Measurements from ENCODE around the gene GTPBP1.
A peak's percentile ranks its signal among the peaks of the same experiment; 100 is the strongest.

DNA sequence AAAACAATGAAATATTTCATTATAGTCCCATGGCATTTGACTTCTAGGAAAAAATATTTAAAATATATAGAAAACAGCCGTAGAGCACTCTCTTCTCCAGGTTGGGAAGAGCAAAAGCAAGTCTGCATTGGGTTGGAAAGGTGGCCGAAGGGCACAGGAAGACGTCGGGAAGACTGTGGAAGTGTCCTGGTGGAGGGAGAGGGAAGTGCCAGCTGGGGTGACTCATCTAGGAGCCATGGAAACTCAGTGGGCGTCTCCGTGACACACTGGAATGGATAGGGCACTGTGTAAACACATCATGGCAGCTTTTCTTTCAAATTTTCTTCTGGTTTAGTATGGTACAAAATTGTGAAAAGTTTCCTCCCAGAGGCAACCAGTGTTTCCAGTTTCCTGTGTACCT, 12.7 kb downstream of the GTPBP1 start:
- no peak for TF ChIP-seq POLR2A (IDR thresholded peaks at IDR 0.05; ENCODE audit: low read depth, low read length)
- TF ChIP-seq, protein P1, sequence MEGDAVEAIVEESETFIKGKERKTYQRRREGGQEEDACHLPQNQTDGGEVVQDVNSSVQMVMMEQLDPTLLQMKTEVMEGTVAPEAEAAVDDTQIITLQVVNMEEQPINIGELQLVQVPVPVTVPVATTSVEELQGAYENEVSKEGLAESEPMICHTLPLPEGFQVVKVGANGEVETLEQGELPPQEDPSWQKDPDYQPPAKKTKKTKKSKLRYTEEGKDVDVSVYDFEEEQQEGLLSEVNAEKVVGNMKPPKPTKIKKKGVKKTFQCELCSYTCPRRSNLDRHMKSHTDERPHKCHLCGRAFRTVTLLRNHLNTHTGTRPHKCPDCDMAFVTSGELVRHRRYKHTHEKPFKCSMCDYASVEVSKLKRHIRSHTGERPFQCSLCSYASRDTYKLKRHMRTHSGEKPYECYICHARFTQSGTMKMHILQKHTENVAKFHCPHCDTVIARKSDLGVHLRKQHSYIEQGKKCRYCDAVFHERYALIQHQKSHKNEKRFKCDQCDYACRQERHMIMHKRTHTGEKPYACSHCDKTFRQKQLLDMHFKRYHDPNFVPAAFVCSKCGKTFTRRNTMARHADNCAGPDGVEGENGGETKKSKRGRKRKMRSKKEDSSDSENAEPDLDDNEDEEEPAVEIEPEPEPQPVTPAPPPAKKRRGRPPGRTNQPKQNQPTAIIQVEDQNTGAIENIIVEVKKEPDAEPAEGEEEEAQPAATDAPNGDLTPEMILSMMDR (conservative IDR thresholded peaks at IDR 0.05; ENCODE audit: low read depth, low read length) = peak; percentile 53
- TF ChIP-seq, protein P2, sequence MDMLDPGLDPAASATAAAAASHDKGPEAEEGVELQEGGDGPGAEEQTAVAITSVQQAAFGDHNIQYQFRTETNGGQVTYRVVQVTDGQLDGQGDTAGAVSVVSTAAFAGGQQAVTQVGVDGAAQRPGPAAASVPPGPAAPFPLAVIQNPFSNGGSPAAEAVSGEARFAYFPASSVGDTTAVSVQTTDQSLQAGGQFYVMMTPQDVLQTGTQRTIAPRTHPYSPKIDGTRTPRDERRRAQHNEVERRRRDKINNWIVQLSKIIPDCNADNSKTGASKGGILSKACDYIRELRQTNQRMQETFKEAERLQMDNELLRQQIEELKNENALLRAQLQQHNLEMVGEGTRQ (IDR thresholded peaks at IDR 0.05; ENCODE audit: low read depth, low read length) = no peak

Data from IMR-90 (cell line).